DND-41 (cell line): Measurements from ENCODE around the gene PCDHGA6.
A peak's percentile ranks its signal among the peaks of the same experiment; 100 is the strongest.

ENCODE experiments used
- ATAC-seq: fragments of 200-7000 bp; cut with Tn5 transposase; 3 replicates; pipeline ENCODE4 v1.9.1; 2021; ENCODE audit warnings: low read depth; ENCODE audit not compliant: insufficient read depth
- DNase-seq: peaks from one replicate; pipeline ENCODE4 v3.0.0-alpha.2; 2020
- H2AFZ ChIP-seq: 2 replicates; pipeline ENCODE4 v1.6.0; 2012; ENCODE audit warnings: low read depth, low read length
- H3K27ac ChIP-seq: 2 replicates; pipeline ENCODE4 v1.5.1; 2012; ENCODE audit warnings: low read length, inconsistent platforms
- H3K27me3 ChIP-seq: fragments of 200-600 bp; sonication (generic); 2 replicates; pipeline ENCODE4 v1.6.0; 2012; ENCODE audit warnings: low read length, mild to moderate bottlenecking, inconsistent platforms; ENCODE audit not compliant: insufficient read depth, poor library complexity
- H3K36me3 ChIP-seq: 2 replicates; pipeline ENCODE4 v1.5.1; 2012; ENCODE audit warnings: low read length, inconsistent platforms; ENCODE audit not compliant: insufficient read depth
- H3K4me1 ChIP-seq: 2 replicates; pipeline ENCODE4 v1.5.1; 2012; ENCODE audit warnings: mild to moderate bottlenecking, low read length; ENCODE audit not compliant: insufficient read depth
- H3K4me2 ChIP-seq: 2 replicates; pipeline ENCODE4 v1.6.0; 2012; ENCODE audit warnings: mild to moderate bottlenecking, moderate library complexity, low read length, inconsistent platforms; ENCODE audit not compliant: insufficient read depth
- H3K4me3 ChIP-seq, 2 experiments: fragments of 200-600 bp in 1 of 2; shearing (Covaris generic) in 1 of 2; 2 replicates each; pipeline ENCODE4 v1.5.1; 2012 to 2016; ENCODE audit warnings: inconsistent platforms in 2 of 2, low read length in 2 of 2, mild to moderate bottlenecking in 2 of 2, low read depth in 1 of 2, moderate library complexity in 1 of 2
- H3K79me2 ChIP-seq: 2 replicates; pipeline ENCODE4 v1.6.0; 2012; ENCODE audit warnings: low read length, inconsistent platforms; ENCODE audit not compliant: insufficient read depth
- H3K9ac ChIP-seq: 2 replicates; pipeline ENCODE4 v1.6.0; 2012; ENCODE audit warnings: low read depth, mild to moderate bottlenecking, inconsistent platforms, low read length, moderate library complexity
- H3K9me3 ChIP-seq: 2 replicates; pipeline ENCODE4 v1.5.1; 2012; ENCODE audit warnings: low read length, moderate library complexity, mild to moderate bottlenecking, inconsistent platforms; ENCODE audit not compliant: insufficient read depth, severe bottlenecking
- H4K20me1 ChIP-seq: 2 replicates; pipeline ENCODE4 v1.6.0; 2012; ENCODE audit warnings: low read length; ENCODE audit not compliant: insufficient read depth
- CTCF ChIP-seq: IDR thresholded peaks from 2 replicates; pipeline ENCODE4 v1.5.1; 2012; ENCODE audit warnings: borderline replicate concordance, low read length, moderate library complexity, mild to moderate bottlenecking; ENCODE audit not compliant: poor library complexity, severe bottlenecking; ENCODE audit errors: extremely low read depth
- EZH2 ChIP-seq: IDR thresholded peaks from 3 replicates; pipeline ENCODE4 v1.6.1; 2012; ENCODE audit warnings: borderline replicate concordance, low read depth, mild to moderate bottlenecking, moderate library complexity, low read length, inconsistent platforms; ENCODE audit not compliant: severe bottlenecking

Gene PCDHGA6

GRCh38 chr5:141373673-141374317, at the start of gene PCDHGA6:
PCDHGA6 (plus strand) TSS chr5:141373891; CDS start chr5:141374084, 193 bp downstream.
- no peak within 1 kb of the TSS for H2AFZ ChIP-seq
- no peaks in the 10 kb centered on the region for H3K36me3 ChIP-seq
- no peak for TF ChIP-seq EZH2
- TF ChIP-seq CTCF = no peak
- peaks cover 4% of the 10 kb centered on the region for H3K27me3 ChIP-seq
- no peak for ATAC-seq
- no peaks in the 10 kb centered on the region for H3K79me2 ChIP-seq
- H3K4me3 ChIP-seq = no peak within 1 kb of the TSS
- no peaks in the 10 kb centered on the region for H4K20me1 ChIP-seq
- no peak for DNase-seq
- no peaks in the 10 kb centered on the region for H3K4me1 ChIP-seq
- H3K4me2 ChIP-seq = no peak within 1 kb of the TSS
- no peaks in the 10 kb centered on the region for H3K9me3 ChIP-seq
- H3K9ac ChIP-seq = no peak within 1 kb of the TSS
- H3K27ac ChIP-seq = no peak within 1 kb of the TSS

GRCh38 chr5:141326088-141326854, 47.4 kb upstream of the PCDHGA6 start:
- H3K27ac ChIP-seq = no peak overlapping the region
- H3K79me2 ChIP-seq = no peaks in the 10 kb centered on the region
- peak overlapping the region; percentile 54; the same call in 1 of the 2 replicates for H2AFZ ChIP-seq
- no peak overlapping the region for H3K9ac ChIP-seq
- H4K20me1 ChIP-seq = no peaks in the 10 kb centered on the region
- no peak overlapping the region for H3K4me2 ChIP-seq
- peaks cover 10% of the 10 kb centered on the region for H3K9me3 ChIP-seq
- no peak for ATAC-seq
- no peak for DNase-seq
- TF ChIP-seq CTCF = no peak
- TF ChIP-seq EZH2 = no peak
- peaks cover 1% of the 10 kb centered on the region for H3K4me1 ChIP-seq
- no peaks in the 10 kb centered on the region for H3K27me3 ChIP-seq
- no peaks in the 10 kb centered on the region for H3K36me3 ChIP-seq
- H3K4me3 ChIP-seq = no peak overlapping the region

- Histone ChIP-seq H3K4me3 (no peak overlapping the region), H3K4me2 (no peak overlapping the region), H3K36me3 (no peaks in the 10 kb centered on the region), H2AFZ (no peak overlapping the region), H3K27ac (no peak overlapping the region), H3K4me1 (no peaks in the 10 kb centered on the region), H3K9ac (no peak overlapping the region), H4K20me1 (no peaks in the 10 kb centered on the region), H3K9me3 (no peaks in the 10 kb centered on the region), H3K27me3 (no peaks in the 10 kb centered on the region), H3K79me2 (no peaks in the 10 kb centered on the region)
- ATAC-seq (no peak), DNase-seq (no peak)
- TF ChIP-seq EZH2 (no peak), CTCF (no peak)
Observed at GRCh38 chr5:141328231-141328630, 45.5 kb upstream of the PCDHGA6 start.
